ENCODE data around the gene SCAP.
"Not testable (repeated sequence)": the region's sequence is repeated elsewhere in the genome, so short reads cannot be mapped to it uniquely, and the experiment has no call there.

Gene SCAP

GRCh38 chr3:47479826-47480160 is 4.1 kb upstream of the SCAP start:
- DNase-seq = no peak

- no peak for DNase-seq
Measured at GRCh38 chr3:47478022-47478421, 2.3 kb upstream of the SCAP start.

- no peak for DNase-seq
Measured at GRCh38 chr3:47476644-47477199, 981 bp upstream of the SCAP start.

GRCh38 chr3:47476330-47476626 is 537 bp upstream of the SCAP start:
- DNase-seq = no peak

GRCh38 chr3:47475029-47475569 is 642 bp downstream of the SCAP start:
- DNase-seq = peak; percentile 65

GRCh38 chr3:47473391-47473790 is 2.4 kb downstream of the SCAP start:
- no peak for DNase-seq

- no peak for DNase-seq
Measured at GRCh38 chr3:47469616-47470015, 6.1 kb downstream of the SCAP start.

- not testable (repeated sequence) for DNase-seq
Measured at GRCh38 chr3:47468315-47468714, 7.4 kb downstream of the SCAP start.

GRCh38 chr3:47464588-47464987 is 11.2 kb downstream of the SCAP start:
- no peak for DNase-seq

GRCh38 chr3:47459534-47460085 is 16.1 kb downstream of the SCAP start:
- DNase-seq = not testable (repeated sequence)

- DNase-seq = peak; percentile 36
Measured at GRCh38 chr3:47456984-47457383, 18.8 kb downstream of the SCAP start.

- no peak for DNase-seq
Measured at GRCh38 chr3:47455806-47456452, 19.8 kb downstream of the SCAP start.

GRCh38 chr3:47452453-47453215 is 23.1 kb downstream of the SCAP start:
- no peak for DNase-seq

GRCh38 chr3:47444103-47444502 is 31.6 kb downstream of the SCAP start:
- DNase-seq = no peak

GRCh38 chr3:47443611-47443995 is 32.1 kb downstream of the SCAP start:
- DNase-seq = no peak

- no peak for DNase-seq
Measured at GRCh38 chr3:47441796-47442551, 33.8 kb downstream of the SCAP start.

GRCh38 chr3:47440131-47440530 is 35.6 kb downstream of the SCAP start:
- DNase-seq = no peak

- DNase-seq = no peak
Measured at GRCh38 chr3:47436180-47436579, 39.6 kb downstream of the SCAP start.

- DNase-seq = no peak
Measured at GRCh38 chr3:47434849-47435248, 40.9 kb downstream of the SCAP start.

- DNase-seq = no peak
Measured at GRCh38 chr3:47433796-47434195, 41.9 kb downstream of the SCAP start.

GRCh38 chr3:47432673-47433072 is 43.1 kb downstream of the SCAP start:
- no peak for DNase-seq

- no peak for DNase-seq
Measured at GRCh38 chr3:47431225-47431624, 44.5 kb downstream of the SCAP start.

- no peak for DNase-seq
Measured at GRCh38 chr3:47430606-47431005, 45.1 kb downstream of the SCAP start.
